OCI-M1 (cell line): ENCODE measurements around the gene RAP2C.
"Not testable (repeated sequence)": the region's sequence is repeated elsewhere in the genome, so short reads cannot be mapped to it uniquely, and the experiment has no call there.

Experiments used
- DNase-seq: peaks from one replicate; lab custom pipeline; 2025; lab: John Stamatoyannopoulos, UW

Gene RAP2C

GRCh38 chrX:132199941-132200340, 19.3 kb downstream of the RAP2C start:
- DNase-seq, result no peak

- no peak for DNase-seq
These were observed 25.2 kb downstream of the RAP2C start for GRCh38 chrX:132193872-132194574.

GRCh38 chrX:132191938-132192337, 27.3 kb downstream of the RAP2C start:
- no peak for DNase-seq

- no peak for DNase-seq
These were observed 31.1 kb downstream of the RAP2C start for GRCh38 chrX:132188175-132188574.

GRCh38 chrX:132187451-132187850, 31.8 kb downstream of the RAP2C start:
- DNase-seq, result no peak

- DNase-seq, result no peak
These were observed 34.4 kb downstream of the RAP2C start for GRCh38 chrX:132184871-132185270.

- DNase-seq, result no peak
These were observed 37.9 kb downstream of the RAP2C start for GRCh38 chrX:132181364-132181763.

- no peak for DNase-seq
These were observed 38.3 kb downstream of the RAP2C start for GRCh38 chrX:132180929-132181328.

- no peak for DNase-seq
These were observed 45.6 kb downstream of the RAP2C start for GRCh38 chrX:132173647-132174046.

GRCh38 chrX:132171881-132172280, 47.4 kb downstream of the RAP2C start:
- DNase-seq, result no peak

- DNase-seq, result peak; percentile 22
These were observed 47.8 kb downstream of the RAP2C start for GRCh38 chrX:132171478-132171877.

- no peak for DNase-seq
These were observed 49.7 kb downstream of the RAP2C start for GRCh38 chrX:132169554-132169953.

- no peak for DNase-seq
These were observed 53.6 kb downstream of the RAP2C start for GRCh38 chrX:132165651-132166050.

- DNase-seq, result no peak
These were observed 54.2 kb downstream of the RAP2C start for GRCh38 chrX:132165005-132165404.

- not testable (repeated sequence) for DNase-seq
These were observed 56.2 kb downstream of the RAP2C start for GRCh38 chrX:132163094-132163493.

- DNase-seq, result no peak
These were observed 66.1 kb downstream of the RAP2C start for GRCh38 chrX:132153166-132153565.
